ENCODE data around the gene MRPL34.

MRPL34 gene

GRCh38 chr19:17347361-17347760 is 41.7 kb downstream of the MRPL34 start:
- no peak for DNase-seq

GRCh38 chr19:17347877-17348276 is 42.2 kb downstream of the MRPL34 start:
- DNase-seq: no peak

GRCh38 chr19:17348700-17349099 is 43.0 kb downstream of the MRPL34 start:
- peak; percentile 61 for DNase-seq

- no peak for DNase-seq
Observed at GRCh38 chr19:17351815-17352435, 46.3 kb downstream of the MRPL34 start.

- DNase-seq: no peak
Observed at GRCh38 chr19:17352608-17353280, 47.1 kb downstream of the MRPL34 start.

GRCh38 chr19:17353386-17353785 is 47.7 kb downstream of the MRPL34 start:
- DNase-seq: no peak

Measured in DMS153 (cell line).